ENCODE results near the gene TBL1X.
"Not testable (repeated sequence)": the region's sequence is repeated elsewhere in the genome, so short reads cannot be mapped to it uniquely, and the experiment has no call there.

TBL1X gene

GRCh38 chrX:9459186-9459748 is 5.6 kb upstream of the TBL1X start:
- DNase-seq (ENCODE audit: low spot score) = no peak

- no peak for DNase-seq (ENCODE audit: low spot score)
Observed at GRCh38 chrX:9461087-9461486, 3.8 kb upstream of the TBL1X start.

GRCh38 chrX:9462456-9462855 is 2.4 kb upstream of the TBL1X start:
- DNase-seq (ENCODE audit: low spot score) = no peak

GRCh38 chrX:9465380-9466123 is 694 bp downstream of the TBL1X start:
- no peak for DNase-seq (ENCODE audit: low spot score)

DNA sequence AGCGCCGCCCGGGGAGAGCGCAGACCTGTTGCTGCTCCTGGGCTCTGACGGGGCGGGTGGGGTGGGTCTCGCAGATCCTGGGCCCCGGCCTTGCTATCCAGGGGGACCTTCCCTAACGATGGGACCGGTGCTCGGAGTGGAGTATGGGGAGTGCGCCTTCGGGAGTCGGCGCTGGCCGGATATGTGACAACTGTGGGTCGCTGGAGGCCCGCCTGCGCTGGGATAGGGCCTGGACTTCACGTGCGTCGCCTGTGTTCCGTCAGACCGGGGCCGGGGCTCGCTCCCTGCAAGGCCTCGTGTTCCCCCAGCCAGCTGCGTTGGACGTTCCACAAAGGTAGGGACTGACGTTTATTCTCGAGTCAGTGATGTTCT is 1.3 kb downstream of the TBL1X start:
- DNase-seq (ENCODE audit: low spot score) = no peak

- DNase-seq (ENCODE audit: low spot score) = no peak
Observed at GRCh38 chrX:9466736-9467135, 1.9 kb downstream of the TBL1X start.

DNA sequence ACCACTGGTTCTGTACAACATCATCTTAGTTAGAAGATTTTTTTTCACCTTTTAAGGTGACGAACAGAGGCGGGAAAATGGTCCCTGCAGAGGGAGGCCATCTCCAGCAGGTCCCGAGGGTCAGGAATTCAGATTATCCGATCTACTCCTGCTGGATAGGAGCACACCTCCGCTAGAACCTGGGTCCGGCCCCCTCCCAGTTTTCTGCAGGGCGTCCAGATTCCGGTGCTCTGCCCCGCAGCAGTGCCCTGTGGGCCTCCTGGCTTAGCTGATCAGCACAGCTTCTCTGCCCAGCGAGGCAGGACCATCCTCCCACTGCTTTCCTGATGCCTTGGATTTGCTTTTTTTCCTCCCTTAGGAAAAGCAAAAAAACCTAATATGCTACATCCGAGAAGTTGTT is 2.3 kb downstream of the TBL1X start:
- DNase-seq (ENCODE audit: low spot score) = no peak

- DNase-seq (ENCODE audit: low spot score) = no peak
Observed at GRCh38 chrX:9467751-9468150, 2.9 kb downstream of the TBL1X start.

DNA sequence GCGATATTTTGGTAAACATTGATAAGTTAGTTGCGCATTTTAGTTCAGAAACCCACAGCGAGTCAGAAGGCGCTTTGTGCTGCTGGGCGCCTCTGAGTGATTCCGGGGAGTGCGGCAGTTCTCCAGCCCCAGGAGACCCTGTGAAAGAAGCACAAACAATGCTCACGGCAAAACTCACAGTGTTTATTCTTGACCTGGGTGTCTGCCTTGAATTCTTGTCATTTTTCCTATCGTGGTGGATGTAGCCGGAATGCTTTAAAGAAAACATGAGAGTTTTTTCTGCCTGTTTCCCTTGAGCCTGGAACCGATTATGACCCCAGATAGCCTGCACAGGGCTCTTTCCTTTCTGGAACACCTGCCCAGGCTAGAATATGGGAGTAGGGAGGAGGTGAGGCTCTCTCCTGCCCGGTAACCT is 6.7 kb downstream of the TBL1X start:
- no peak for DNase-seq (ENCODE audit: low spot score)

DNA sequence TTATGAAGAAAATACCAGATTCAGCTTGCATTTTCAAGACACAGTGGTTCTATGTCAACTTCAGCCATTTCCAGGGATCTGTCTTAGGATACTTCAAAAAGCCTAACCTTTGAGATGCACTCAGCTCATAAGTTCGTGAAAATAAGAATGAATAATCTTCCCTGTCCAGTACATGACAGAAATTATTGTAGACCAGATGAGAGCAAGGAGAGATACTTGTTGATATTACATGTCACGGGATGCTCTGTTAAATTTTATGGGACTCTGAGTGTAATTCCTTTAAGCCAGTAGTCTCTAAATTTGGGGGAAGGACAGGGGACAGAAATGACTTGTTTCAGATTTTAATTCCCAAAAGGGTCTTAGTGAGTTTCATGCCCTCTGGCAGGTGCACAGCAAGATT is 8.8 kb downstream of the TBL1X start:
- no peak for DNase-seq (ENCODE audit: low spot score)

GRCh38 chrX:9475417-9475816 is 10.6 kb downstream of the TBL1X start:
- DNase-seq (ENCODE audit: low spot score) = not testable (repeated sequence)

DNA sequence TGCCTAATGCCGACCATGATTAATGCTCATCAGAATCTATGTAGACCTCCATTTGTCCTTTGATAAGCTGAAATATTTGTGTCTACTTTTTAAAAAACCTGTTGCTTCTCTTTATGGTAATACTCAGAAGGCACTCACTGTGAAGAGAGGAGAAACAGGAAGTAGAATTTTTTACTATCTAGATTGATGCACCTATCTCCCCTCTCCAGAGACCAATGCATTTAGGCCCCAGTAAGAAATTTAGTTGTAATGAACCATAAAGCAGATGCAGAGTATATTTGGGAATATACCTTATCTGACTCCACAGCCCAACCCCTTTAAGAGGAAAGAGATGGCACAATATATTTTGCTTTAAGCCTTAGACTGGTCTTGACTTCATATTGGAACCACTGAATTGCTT is 11.1 kb downstream of the TBL1X start:
- DNase-seq (ENCODE audit: low spot score) = no peak

DNA sequence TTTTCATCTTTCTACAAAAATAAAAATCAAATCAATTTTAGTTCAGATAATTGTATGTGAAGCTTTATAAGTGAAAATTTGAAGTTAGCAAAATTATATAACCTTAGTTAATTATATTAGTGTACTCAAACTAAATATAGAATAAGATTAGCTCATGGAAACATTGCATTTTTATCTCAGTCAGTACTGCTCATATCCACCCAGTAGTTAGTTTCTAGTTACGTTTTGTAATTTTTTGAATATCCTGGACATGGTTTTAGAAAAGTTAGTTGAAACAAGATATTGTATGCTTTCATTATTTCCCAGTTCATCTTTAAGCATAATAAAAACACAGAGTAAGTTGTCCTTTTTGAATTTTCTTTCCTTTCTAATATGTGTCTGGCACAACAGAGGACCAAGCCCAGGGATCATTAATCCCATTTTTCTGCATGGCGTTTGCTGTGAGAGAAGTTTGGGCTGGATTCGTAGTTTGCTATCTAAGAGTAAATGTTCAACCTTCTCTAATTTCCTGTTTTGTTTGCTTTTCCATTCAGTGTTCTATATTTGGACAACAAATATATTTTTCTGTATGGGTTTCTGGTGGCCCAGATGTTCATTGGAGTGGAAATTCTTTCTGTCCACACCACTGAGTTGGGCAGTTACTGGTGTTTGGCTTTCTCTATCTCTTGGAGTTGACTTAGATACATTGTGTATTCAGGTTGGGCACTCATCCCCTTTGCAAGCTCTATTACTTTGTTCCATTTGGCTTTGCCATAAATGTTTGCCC is 12.1 kb downstream of the TBL1X start:
- no peak for DNase-seq (ENCODE audit: low spot score)

DNA sequence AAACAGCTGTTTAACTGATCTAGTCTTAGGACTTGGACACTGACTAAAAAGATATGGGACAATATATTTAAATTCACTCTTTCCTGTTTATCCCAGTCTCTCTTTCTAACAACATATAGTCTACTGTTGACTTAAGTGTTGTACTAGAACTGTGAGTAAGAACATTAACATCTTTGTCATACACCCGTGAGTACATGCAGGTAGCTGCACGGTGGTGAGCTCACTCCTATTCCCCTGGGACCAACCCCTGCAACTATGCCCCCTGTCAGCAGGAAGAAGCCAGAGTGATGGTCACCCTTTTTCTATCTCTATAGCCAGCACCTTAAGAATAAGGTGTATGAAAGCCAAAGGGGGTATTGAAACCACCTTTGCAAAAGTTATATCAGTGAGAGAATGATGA is 17.6 kb downstream of the TBL1X start:
- DNase-seq (ENCODE audit: low spot score) = no peak

DNA sequence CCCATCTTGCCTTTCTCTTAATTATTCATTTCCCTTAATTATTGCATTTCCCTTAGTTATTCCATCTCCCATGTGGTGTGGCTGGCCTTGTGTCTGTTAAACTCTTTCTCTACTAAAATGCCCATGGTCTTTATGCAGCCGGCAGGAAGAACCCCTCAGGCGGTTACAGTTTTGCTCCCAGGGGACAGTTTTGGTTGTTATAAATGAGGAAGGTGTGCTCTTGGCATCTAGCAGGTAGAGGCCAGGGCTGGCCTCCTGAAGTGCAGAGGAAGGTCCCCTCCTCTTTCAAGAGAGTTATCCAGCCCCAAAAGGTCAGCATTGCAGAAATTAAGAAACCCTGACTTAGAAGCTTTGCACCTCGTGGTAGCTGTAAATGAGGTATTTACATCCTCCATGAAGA is 18.0 kb downstream of the TBL1X start:
- DNase-seq (ENCODE audit: low spot score) = no peak

DNA sequence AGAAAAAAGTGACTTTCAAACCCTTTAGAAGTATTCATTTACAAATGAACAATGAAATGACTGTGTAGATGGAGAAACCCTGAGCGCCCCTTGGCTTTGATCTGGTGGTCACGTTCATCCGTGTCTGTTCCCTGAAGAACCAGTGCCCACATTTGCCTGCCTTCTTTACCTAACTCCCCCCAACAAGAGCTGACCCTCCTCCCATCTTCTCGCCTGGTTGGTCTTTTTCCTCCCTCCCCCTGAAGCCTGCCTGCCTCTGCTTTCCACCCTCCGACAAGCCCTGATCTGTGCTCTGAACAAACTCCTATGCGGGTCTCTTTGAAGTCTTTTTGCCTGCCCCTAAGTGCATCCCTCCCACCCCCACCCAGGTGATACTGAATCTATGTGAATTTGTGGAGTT is 18.5 kb downstream of the TBL1X start:
- DNase-seq (ENCODE audit: low spot score) = no peak

DNA sequence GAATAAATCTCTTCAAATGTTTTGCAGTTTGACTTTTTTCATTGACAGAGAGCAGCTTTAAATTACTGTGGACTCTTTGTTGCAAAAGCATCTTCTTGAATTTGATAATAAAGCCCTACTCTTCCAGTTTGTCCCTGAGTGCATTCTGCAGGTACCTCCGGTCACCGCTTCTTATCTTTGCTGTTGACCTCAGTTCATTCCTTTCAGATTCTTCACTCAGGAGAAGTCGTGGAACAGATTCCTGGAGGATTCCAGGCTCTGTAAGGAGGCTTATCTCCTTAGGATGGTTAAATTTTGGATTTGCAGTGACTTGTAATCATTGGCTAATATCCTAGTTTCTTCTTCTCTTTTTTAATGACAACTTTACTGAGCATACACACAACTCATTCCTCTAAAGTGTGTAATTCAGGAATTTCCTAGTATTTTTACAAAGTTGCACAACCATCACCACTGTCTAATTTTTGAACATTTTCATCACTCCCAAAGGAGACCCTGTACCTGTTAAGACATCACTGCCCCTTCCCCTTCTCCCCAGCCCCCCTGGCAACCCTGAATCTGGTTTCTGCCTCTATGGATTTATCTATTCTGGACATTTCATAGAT is 22.0 kb downstream of the TBL1X start:
- no peak for DNase-seq (ENCODE audit: low spot score)

- DNase-seq (ENCODE audit: low spot score) = no peak
Observed at GRCh38 chrX:9488586-9488985, 23.7 kb downstream of the TBL1X start.

DNA sequence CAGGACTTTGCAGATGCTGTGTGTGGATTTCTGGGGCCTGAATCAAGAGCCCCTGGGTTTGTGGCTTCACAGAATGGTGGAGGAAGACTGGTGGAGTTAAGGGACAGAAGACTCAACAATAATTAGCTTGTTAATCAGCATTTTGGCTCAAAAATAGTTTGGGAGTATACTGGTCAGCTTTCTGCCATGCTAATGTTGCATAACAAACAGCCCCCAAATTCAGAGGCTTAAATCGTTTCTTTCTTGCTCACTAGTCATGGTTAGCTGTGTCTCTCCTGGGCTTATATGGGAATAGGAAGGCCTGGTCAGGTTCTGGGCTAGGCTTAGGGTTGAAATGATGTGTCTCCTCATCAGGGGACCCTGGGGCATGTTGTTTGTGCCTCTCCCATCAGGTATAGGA is 24.4 kb downstream of the TBL1X start:
- DNase-seq (ENCODE audit: low spot score) = no peak

GRCh38 chrX:9492901-9493300 is 28.0 kb downstream of the TBL1X start:
- DNase-seq (ENCODE audit: low spot score) = no peak

DNA sequence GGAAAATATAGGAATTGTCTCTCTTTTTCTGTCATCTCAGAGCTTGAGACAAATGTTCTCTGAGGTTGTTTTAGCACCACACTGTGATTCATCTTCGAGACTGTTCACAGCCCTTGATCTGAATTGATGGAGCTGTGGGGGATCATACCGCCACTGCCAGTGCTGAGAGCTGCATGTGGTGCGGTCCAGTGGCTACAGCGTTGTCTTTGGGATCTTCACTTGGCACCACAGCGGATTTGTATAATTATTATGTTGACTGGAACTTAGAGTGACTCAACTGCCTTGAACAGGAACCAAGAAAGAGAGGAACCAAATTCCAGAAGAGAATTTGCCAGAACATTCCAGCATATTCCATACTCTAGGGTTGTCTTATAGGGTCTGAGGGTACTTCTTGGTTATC is 29.1 kb downstream of the TBL1X start:
- DNase-seq (ENCODE audit: low spot score) = no peak

- no peak for DNase-seq (ENCODE audit: low spot score)
Observed at GRCh38 chrX:9494771-9495170, 29.9 kb downstream of the TBL1X start.

- DNase-seq (ENCODE audit: low spot score) = no peak
Observed at GRCh38 chrX:9495496-9495895, 30.6 kb downstream of the TBL1X start.
